ENCODE results near the gene CABP2.

DNA sequence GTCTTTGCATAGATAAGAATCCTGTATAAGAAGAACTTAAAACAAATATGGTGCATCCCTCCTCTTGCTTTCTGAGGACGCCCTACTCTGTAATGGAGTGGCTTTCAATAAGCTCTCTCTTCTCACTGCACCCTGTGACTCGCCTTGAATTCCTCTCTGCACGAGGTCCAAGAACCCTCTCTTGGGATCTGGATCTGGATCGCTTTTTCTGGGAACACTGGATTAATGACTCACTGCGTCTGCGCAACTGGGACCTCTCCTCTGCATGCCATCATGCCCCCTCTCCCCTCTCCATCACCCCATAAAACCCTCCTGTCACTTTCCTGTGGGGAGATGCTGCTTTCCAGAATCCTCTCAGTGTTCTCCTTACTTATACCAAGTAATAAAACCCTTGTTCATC is 15.1 kb upstream of the CABP2 start:
- TF ChIP-seq ESRRG (CRISPR knock-in tag; IDR thresholded peaks at IDR 0.05) (no peak), ZFP3 (CRISPR knock-in tag; IDR thresholded peaks at IDR 0.05) (no peak), ARNTL (CRISPR knock-in tag; IDR thresholded peaks at IDR 0.05; ENCODE audit: borderline replicate concordance, low read depth) (no peak), ISL1 (CRISPR knock-in tag; IDR thresholded peaks at IDR 0.05) (no peak), BACH2 (CRISPR knock-in tag; IDR thresholded peaks at IDR 0.05; ENCODE audit: borderline replicate concordance) (no peak)
- TF ChIP-seq, protein P1, sequence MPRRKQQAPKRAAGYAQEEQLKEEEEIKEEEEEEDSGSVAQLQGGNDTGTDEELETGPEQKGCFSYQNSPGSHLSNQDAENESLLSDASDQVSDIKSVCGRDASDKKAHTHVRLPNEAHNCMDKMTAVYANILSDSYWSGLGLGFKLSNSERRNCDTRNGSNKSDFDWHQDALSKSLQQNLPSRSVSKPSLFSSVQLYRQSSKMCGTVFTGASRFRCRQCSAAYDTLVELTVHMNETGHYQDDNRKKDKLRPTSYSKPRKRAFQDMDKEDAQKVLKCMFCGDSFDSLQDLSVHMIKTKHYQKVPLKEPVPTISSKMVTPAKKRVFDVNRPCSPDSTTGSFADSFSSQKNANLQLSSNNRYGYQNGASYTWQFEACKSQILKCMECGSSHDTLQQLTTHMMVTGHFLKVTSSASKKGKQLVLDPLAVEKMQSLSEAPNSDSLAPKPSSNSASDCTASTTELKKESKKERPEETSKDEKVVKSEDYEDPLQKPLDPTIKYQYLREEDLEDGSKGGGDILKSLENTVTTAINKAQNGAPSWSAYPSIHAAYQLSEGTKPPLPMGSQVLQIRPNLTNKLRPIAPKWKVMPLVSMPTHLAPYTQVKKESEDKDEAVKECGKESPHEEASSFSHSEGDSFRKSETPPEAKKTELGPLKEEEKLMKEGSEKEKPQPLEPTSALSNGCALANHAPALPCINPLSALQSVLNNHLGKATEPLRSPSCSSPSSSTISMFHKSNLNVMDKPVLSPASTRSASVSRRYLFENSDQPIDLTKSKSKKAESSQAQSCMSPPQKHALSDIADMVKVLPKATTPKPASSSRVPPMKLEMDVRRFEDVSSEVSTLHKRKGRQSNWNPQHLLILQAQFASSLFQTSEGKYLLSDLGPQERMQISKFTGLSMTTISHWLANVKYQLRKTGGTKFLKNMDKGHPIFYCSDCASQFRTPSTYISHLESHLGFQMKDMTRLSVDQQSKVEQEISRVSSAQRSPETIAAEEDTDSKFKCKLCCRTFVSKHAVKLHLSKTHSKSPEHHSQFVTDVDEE (CRISPR knock-in tag; IDR thresholded peaks at IDR 0.05): no peak
- TF ChIP-seq, protein P2, sequence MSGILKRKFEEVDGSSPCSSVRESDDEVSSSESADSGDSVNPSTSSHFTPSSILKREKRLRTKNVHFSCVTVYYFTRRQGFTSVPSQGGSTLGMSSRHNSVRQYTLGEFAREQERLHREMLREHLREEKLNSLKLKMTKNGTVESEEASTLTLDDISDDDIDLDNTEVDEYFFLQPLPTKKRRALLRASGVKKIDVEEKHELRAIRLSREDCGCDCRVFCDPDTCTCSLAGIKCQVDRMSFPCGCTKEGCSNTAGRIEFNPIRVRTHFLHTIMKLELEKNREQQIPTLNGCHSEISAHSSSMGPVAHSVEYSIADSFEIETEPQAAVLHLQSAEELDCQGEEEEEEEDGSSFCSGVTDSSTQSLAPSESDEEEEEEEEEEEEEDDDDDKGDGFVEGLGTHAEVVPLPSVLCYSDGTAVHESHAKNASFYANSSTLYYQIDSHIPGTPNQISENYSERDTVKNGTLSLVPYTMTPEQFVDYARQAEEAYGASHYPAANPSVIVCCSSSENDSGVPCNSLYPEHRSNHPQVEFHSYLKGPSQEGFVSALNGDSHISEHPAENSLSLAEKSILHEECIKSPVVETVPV (CRISPR knock-in tag; IDR thresholded peaks at IDR 0.05): no peak
